Endothelial cell of umbilical vein (primary cell): Measurements from ENCODE around the gene TBC1D16. TPM values are rescaled to one million over a fixed set of nuclear protein-coding genes. Genes with fewer than 3 reads are reported as not detected.

ENCODE experiments used
- BruUV-seq: library from RNA; stranded (reverse); fragments of 400-500 nt; replicated peaks from 2 replicates; lab custom pipeline; 2021; lab: Mats Ljungman, UMichigan
- CTCF ChIA-PET: fragments of 300-600, 350-600 bp; sonication (Branson Sonifier 250); formaldehyde crosslinking; loops from one replicate; lab custom pipeline; 2021; ENCODE audit warnings: antibody characterized with exemption, inconsistent platforms; lab: Charles Lee
- POLR2A ChIA-PET: fragments of 300-600, 350-600 bp; sonication (Branson Sonifier 250); formaldehyde crosslinking; loops from one replicate; lab custom pipeline; 2021; ENCODE audit warnings: antibody characterized with exemption, inconsistent platforms; lab: Charles Lee
- DNase-seq: peaks from one replicate; pipeline ENCODE4 v3.0.0-alpha.2; 2011; ENCODE audit warnings: low read depth, low spot score
- FAIRE-seq: peaks from 2 replicates; lab custom pipeline; 2011; peaks lifted over from hg19 to GRCh38; lab: Jason Lieb, UNC
- H2AFZ ChIP-seq: 2 replicates; pipeline ENCODE4 v1.6.0; 2012; ENCODE audit warnings: low read depth, low read length, control low read depth, inconsistent platforms
- H3K27ac ChIP-seq: 2 replicates; pipeline ENCODE4 v1.5.1; 2011; ENCODE audit warnings: low read depth, mild to moderate bottlenecking, control low read depth, low read length, moderate library complexity; ENCODE audit not compliant: insufficient read depth
- H3K27me3 ChIP-seq, 2 experiments: 2 replicates each; pipeline versions ENCODE4 v1.6.0 to v1.6.1; 2011; ENCODE audit warnings: low read length in 2 of 2, mixed read lengths in 1 of 2; ENCODE audit not compliant: control insufficient read depth in 2 of 2, insufficient read depth in 2 of 2
- H3K36me3 ChIP-seq, 2 experiments: 2 replicates in 1 of 2; 3 replicates in 1 of 2; pipeline ENCODE4 v1.5.1; 2011; ENCODE audit warnings: low read length in 2 of 2, mild to moderate bottlenecking in 1 of 2, moderate library complexity in 1 of 2; ENCODE audit not compliant: control insufficient read depth in 2 of 2, insufficient read depth in 2 of 2; ENCODE audit errors: extremely low read depth in 1 of 2
- H3K4me1 ChIP-seq: 3 replicates; pipeline ENCODE4 v1.5.1; 2011; ENCODE audit warnings: mild to moderate bottlenecking, low read length; ENCODE audit not compliant: control insufficient read depth, insufficient read depth; ENCODE audit errors: extremely low read depth
- H3K4me2 ChIP-seq: 2 replicates; pipeline ENCODE4 v1.6.1; 2011; ENCODE audit warnings: low read length, control low read depth, mixed read lengths; ENCODE audit not compliant: insufficient read depth
- H3K4me3 ChIP-seq, 3 experiments: fragments of 200-600 bp in 1 of 3; sonication (generic), shearing (Covaris generic) in 1 of 3; replicated peaks in 1 of 3; 2 replicates each; pipeline ENCODE4 v1.5.1; 2011 to 2016; ENCODE audit warnings: control low read depth in 3 of 3, low read length in 3 of 3, mild to moderate bottlenecking in 2 of 3, inconsistent platforms in 1 of 3, low read depth in 1 of 3, moderate library complexity in 1 of 3; ENCODE audit not compliant: insufficient read depth in 1 of 3
- H3K79me2 ChIP-seq: 2 replicates; pipeline ENCODE4 v1.6.0; 2012; ENCODE audit warnings: low read length, inconsistent platforms; ENCODE audit not compliant: control insufficient read depth, insufficient read depth
- H3K9ac ChIP-seq: replicated peaks from 2 replicates; pipeline ENCODE3; 2011; ENCODE audit warnings: low read length, control low read depth; ENCODE audit not compliant: insufficient read depth; ENCODE audit errors: extremely low read depth
- H3K9me1 ChIP-seq: replicated peaks from 3 replicates; pipeline ENCODE4 v1.6.0; 2011; ENCODE audit warnings: mild to moderate bottlenecking, low read length; ENCODE audit not compliant: control insufficient read depth, insufficient read depth; ENCODE audit errors: extremely low read depth
- H3K9me3 ChIP-seq: replicated peaks from 2 replicates; pipeline ENCODE4 v1.5.1; 2012; ENCODE audit warnings: low read length, inconsistent platforms; ENCODE audit not compliant: control insufficient read depth, insufficient read depth
- H4K20me1 ChIP-seq: replicated peaks from 2 replicates; pipeline ENCODE3; 2011; ENCODE audit warnings: mild to moderate bottlenecking, low read length; ENCODE audit not compliant: control insufficient read depth, insufficient read depth; ENCODE audit errors: extremely low read depth
- EZH2 ChIP-seq: IDR thresholded peaks from 2 replicates; pipeline ENCODE4 v1.6.1; 2012; ENCODE audit warnings: borderline replicate concordance, low read depth, mild to moderate bottlenecking, moderate library complexity, low read length, inconsistent platforms; ENCODE audit not compliant: severe bottlenecking
- GATA2 ChIP-seq: IDR thresholded peaks from 2 replicates; pipeline ENCODE4 v1.7.0; 2011; ENCODE audit warnings: low read depth, mild to moderate bottlenecking, moderate library complexity, mixed read lengths, low read length; ENCODE audit not compliant: insufficient read length, insufficient read depth
- JUN ChIP-seq: IDR thresholded peaks from 2 replicates; pipeline ENCODE4 v1.6.1; 2011; ENCODE audit warnings: borderline replicate concordance, low read depth; ENCODE audit not compliant: insufficient read length, insufficient read depth
- POLR2A ChIP-seq: IDR thresholded peaks from 2 replicates; pipeline ENCODE4 v1.6.1; 2012; ENCODE audit warnings: low read depth, mild to moderate bottlenecking, control low read depth, low read length
- POLR2AphosphoS5 ChIP-seq: IDR thresholded peaks from 2 replicates; pipeline ENCODE4 v1.6.1; 2012; ENCODE audit warnings: low read depth, mild to moderate bottlenecking, control low read depth, low read length, moderate library complexity; ENCODE audit not compliant: insufficient read depth
- dilution Hi-C: fragments of 300-500 bp; cut with MboI; formaldehyde crosslinking; loops from one replicate; pipeline ENCODE4 v1.15.0; 2019; ENCODE audit warnings: low sequenced_read_pairs; ENCODE audit not compliant: extremely low pct_ligation_motif_present
- intact Hi-C: fragments of 100-400 bp; cut with micrococcal nuclease; formaldehyde crosslinking; loops from one replicate; pipeline ENCODE4 v1.10.0; 2022
- polyA plus RNA-seq, 4 experiments: library from polyadenylated mRNA; depleted of rRNA in 3 of 4; stranded (reverse) in 3 of 4; unstranded in 1 of 4; fragments of >200 nt; gene quantifications; 2 replicates each; pipeline versions ENCODE4 v1.2.1 to v1.2.3, GENCODE V29; 2011 to 2012; ENCODE audit warnings: missing spikeins in 1 of 4
- total RNA-seq: library from RNA; stranded (reverse); gene quantifications from 2 replicates; pipeline ENCODE4 v1.2.3, GENCODE V29; 2021
- TF ChIP-seq, protein P1 (sequence below): IDR thresholded peaks from 2 replicates; pipeline ENCODE4 v1.6.1; 2011; ENCODE audit not compliant: insufficient read depth, insufficient read length
- TF ChIP-seq, protein P2 (sequence below), 2 donors: IDR thresholded peaks; 1 replicate in 1 of 2; 2 replicates in 1 of 2; pipeline ENCODE4 v1.5.1; 2011; ENCODE audit warnings: low read length in 2 of 2, mild to moderate bottlenecking in 2 of 2, moderate library complexity in 2 of 2, control low read depth in 1 of 2, inconsistent platforms in 1 of 2, low read depth in 1 of 2; ENCODE audit not compliant: insufficient read depth in 1 of 2; ENCODE audit errors: extremely low read depth in 1 of 2

Gene TBC1D16
- total and polyA plus RNA-seq, 2 donors (not counting 3 experiments of a cell fraction or from before 2014, with no cell fraction given): 12.9 to 48.6 TPM

DNA sequence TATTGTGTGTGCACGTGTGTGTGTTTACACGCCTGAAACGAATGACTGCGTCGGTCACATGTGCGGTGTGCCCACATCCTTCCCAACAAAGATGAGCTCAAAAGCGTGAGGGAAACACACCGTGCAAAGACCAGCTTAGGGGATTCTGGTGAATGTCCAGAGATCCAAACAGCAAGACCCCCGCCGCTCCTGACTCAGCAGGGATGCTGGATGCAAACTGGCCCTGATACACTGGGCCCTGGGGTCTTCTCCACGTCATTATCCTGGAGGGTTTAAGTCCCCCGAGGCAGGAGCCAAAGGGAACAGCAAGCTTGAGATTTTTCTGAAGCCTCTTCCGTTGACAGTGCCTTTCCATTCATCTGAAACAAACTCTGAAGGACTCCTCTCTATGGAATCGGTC lies 59.2 kb downstream of the TBC1D16 start:
- CTCF ChIA-PET: no interaction called here
- BruUV-seq: no TSS peak

DNA sequence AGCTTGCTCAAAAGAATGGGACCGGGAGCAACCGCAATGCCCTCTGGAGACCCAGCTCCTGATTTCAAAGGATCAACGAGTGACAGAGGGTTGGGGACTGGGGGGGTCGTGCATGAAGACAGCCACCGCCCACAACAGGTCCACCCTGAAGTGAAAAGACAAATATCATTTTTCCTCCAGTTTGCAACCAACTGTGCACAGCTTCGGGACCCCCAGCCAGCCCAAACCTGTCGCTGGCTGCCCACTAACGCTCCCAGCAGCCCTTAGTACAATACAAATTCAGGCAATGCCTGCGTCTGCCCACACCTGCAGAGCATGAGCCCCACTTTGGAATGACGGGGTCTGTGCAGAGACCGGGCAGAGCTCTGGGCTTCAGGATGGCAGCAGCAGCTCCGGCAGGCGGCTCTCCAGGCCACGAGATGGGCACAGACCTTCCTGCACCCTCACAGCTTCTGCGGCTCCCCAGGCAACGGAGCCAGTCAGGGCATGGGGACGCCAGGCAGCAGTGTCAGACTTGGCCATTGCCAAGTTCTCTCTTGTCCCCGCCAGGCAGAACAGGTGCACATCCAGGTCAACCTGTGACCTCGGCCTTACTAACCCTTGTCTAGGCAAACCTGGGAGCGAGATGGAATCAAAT lies 60.1 kb downstream of the TBC1D16 start:
- H3K79me2 ChIP-seq: no peaks in the 10 kb centered on the region
- no peak overlapping the region for H3K4me3 ChIP-seq
- H3K4me1 ChIP-seq: no peaks in the 10 kb centered on the region
- dilution Hi-C loops: no loop called here
- FAIRE-seq: no peak
- POLR2A ChIA-PET: no interaction called here
- H3K9me3 ChIP-seq: no peaks in the 10 kb centered on the region
- peaks cover 0 to 16% of the 10 kb centered on the region in 2 experiments for H3K36me3 ChIP-seq
- no peak overlapping the region for H3K4me2 ChIP-seq
- no peak overlapping the region for H2AFZ ChIP-seq
- no peaks in the 10 kb centered on the region for H3K27me3 ChIP-seq
- intact Hi-C loops: no loop called here
- no peak for TF ChIP-seq EZH2
- TF ChIP-seq POLR2AphosphoS5: no peak
- no peak for TF ChIP-seq JUN
- no peak for TF ChIP-seq GATA2
- TF ChIP-seq POLR2A: no peak
- CTCF ChIA-PET: interaction anchor here (1.0 to 1.1 kb wide), 2 partner anchors 20 to 22 kb away, joined by 3 to 4 read pairs; no protein-coding TSS in a partner anchor
- no peak overlapping the region for H3K27ac ChIP-seq
- BruUV-seq: no TSS peak
- DNase-seq: no peak
- no peaks in the 10 kb centered on the region for H3K9me1 ChIP-seq
- H4K20me1 ChIP-seq: no peaks in the 10 kb centered on the region
- H3K9ac ChIP-seq: no peak overlapping the region

More for the DNA sequence above, 59.2 kb downstream of the TBC1D16 start:
- Histone ChIP-seq H3K9ac (no peak overlapping the region), H3K27me3 (no peaks in the 10 kb centered on the region), H3K9me1 (no peaks in the 10 kb centered on the region), H2AFZ (no peak overlapping the region), H3K4me2 (no peak overlapping the region), H3K27ac (no peak overlapping the region), H3K4me3 (no peak overlapping the region), H3K36me3 (peaks cover 0 to 16% of the 10 kb centered on the region in 2 experiments), H4K20me1 (no peaks in the 10 kb centered on the region), H3K79me2 (no peaks in the 10 kb centered on the region), H3K9me3 (no peaks in the 10 kb centered on the region), H3K4me1 (no peaks in the 10 kb centered on the region)
- FAIRE-seq (no peak), DNase-seq (no peak)
- intact Hi-C loops (no loop called here), dilution Hi-C loops (no loop called here)
- POLR2A ChIA-PET: no interaction called here
- TF ChIP-seq, protein P1, sequence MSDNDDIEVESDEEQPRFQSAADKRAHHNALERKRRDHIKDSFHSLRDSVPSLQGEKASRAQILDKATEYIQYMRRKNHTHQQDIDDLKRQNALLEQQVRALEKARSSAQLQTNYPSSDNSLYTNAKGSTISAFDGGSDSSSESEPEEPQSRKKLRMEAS: no peak
- TF ChIP-seq, protein P2, sequence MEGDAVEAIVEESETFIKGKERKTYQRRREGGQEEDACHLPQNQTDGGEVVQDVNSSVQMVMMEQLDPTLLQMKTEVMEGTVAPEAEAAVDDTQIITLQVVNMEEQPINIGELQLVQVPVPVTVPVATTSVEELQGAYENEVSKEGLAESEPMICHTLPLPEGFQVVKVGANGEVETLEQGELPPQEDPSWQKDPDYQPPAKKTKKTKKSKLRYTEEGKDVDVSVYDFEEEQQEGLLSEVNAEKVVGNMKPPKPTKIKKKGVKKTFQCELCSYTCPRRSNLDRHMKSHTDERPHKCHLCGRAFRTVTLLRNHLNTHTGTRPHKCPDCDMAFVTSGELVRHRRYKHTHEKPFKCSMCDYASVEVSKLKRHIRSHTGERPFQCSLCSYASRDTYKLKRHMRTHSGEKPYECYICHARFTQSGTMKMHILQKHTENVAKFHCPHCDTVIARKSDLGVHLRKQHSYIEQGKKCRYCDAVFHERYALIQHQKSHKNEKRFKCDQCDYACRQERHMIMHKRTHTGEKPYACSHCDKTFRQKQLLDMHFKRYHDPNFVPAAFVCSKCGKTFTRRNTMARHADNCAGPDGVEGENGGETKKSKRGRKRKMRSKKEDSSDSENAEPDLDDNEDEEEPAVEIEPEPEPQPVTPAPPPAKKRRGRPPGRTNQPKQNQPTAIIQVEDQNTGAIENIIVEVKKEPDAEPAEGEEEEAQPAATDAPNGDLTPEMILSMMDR (IDR thresholded peaks at IDR 0.05; ENCODE audit: extremely low read depth in 1 of 2, insufficient read depth in 1 of 2, low read depth in 1 of 2, low read length in 2 of 2): no peak
